Measurements from ENCODE around the gene LMAN2. TPM values are rescaled to one million over a fixed set of nuclear protein-coding genes. Genes with fewer than 3 reads are reported as not detected.
A peak's percentile ranks its signal among the peaks of the same experiment; 100 is the strongest.

The LMAN2 gene
- polyA plus RNA-seq, 1 donor (not counting 4 experiments of a cell fraction or from before 2014, with no cell fraction given), result 105 TPM

GRCh38 chr5:177365845-177366527 lies 14.5 kb upstream of the LMAN2 start:
- H3K36me3 ChIP-seq (ENCODE audit: control insufficient read depth in 2 of 2, extremely low read depth in 1 of 2, insufficient read depth in 2 of 2, low read length in 2 of 2), result peaks cover 0 to 19% of the 10 kb centered on the region in 2 experiments
- DNase-seq (ENCODE audit: low read depth, low spot score) (no peak), FAIRE-seq (no peak)
- H3K4me2 ChIP-seq (ENCODE audit: control insufficient read depth, extremely low read depth, insufficient read depth, low read depth, low read length), result no peak overlapping the region
- dilution Hi-C loops (cut with MboI; ENCODE audit: extremely low pct_ligation_motif_present, low sequenced_read_pairs), result no loop called here
- no peaks in the 10 kb centered on the region for H3K9me3 ChIP-seq (ENCODE audit: control insufficient read depth, low read depth, low read length)
- no peaks in the 10 kb centered on the region for H3K79me2 ChIP-seq (ENCODE audit: control insufficient read depth, insufficient read depth, low read length)
- no peak for TF ChIP-seq CTCF (optimal IDR thresholded peaks at IDR 0.05 in 1 of 3, IDR thresholded peaks at IDR 0.05 in 1 of 3, conservative IDR thresholded peaks at IDR 0.05 in 1 of 3; ENCODE audit: extremely low read depth in 1 of 3, insufficient read depth in 2 of 3, low read length in 3 of 3)
- no peak for TF ChIP-seq EZH2 (IDR thresholded peaks at IDR 0.05; ENCODE audit: low read length)
- no peak overlapping the region for H2AFZ ChIP-seq (ENCODE audit: control insufficient read depth, low read length)
- H3K27ac ChIP-seq (ENCODE audit: control insufficient read depth, insufficient read depth, low read length), result no peak overlapping the region
- H3K9ac ChIP-seq (ENCODE audit: control insufficient read depth, extremely low read depth, insufficient read depth, low read length), result peak overlapping the region; percentile 54
- H3K9me1 ChIP-seq (ENCODE audit: control insufficient read depth, extremely low read depth, insufficient read depth, low read length), result no peaks in the 10 kb centered on the region
- H3K4me3 ChIP-seq (ENCODE audit: control insufficient read depth in 2 of 3, extremely low read depth in 1 of 3, insufficient read depth in 2 of 3, low read depth in 1 of 3, low read length in 3 of 3), result no peak overlapping the region
- H4K20me1 ChIP-seq (ENCODE audit: control insufficient read depth, extremely low read depth, insufficient read depth, low read length), result no peaks in the 10 kb centered on the region
- H3K4me1 ChIP-seq (ENCODE audit: control insufficient read depth, extremely low read depth, insufficient read depth, low read length), result peaks cover 42% of the 10 kb centered on the region
- H3K27me3 ChIP-seq (ENCODE audit: control insufficient read depth, extremely low read depth, insufficient read depth, low read length), result no peaks in the 10 kb centered on the region

GRCh38 chr5:177364159-177364962 lies 12.9 kb upstream of the LMAN2 start:
- dilution Hi-C loops (cut with MboI; ENCODE audit: extremely low pct_ligation_motif_present, low sequenced_read_pairs), result no loop called here

More at GRCh38 chr5:177364159-177364962, 12.9 kb upstream of the LMAN2 start:
- Histone ChIP-seq H3K9me1 (ENCODE audit: control insufficient read depth, extremely low read depth, insufficient read depth, low read length) (no peaks in the 10 kb centered on the region), H4K20me1 (ENCODE audit: control insufficient read depth, extremely low read depth, insufficient read depth, low read length) (no peaks in the 10 kb centered on the region), H2AFZ (ENCODE audit: control insufficient read depth, low read length) (no peak overlapping the region), H3K79me2 (ENCODE audit: control insufficient read depth, insufficient read depth, low read length) (no peaks in the 10 kb centered on the region), H3K4me1 (ENCODE audit: control insufficient read depth, extremely low read depth, insufficient read depth, low read length) (peaks cover 42% of the 10 kb centered on the region), H3K9ac (ENCODE audit: control insufficient read depth, extremely low read depth, insufficient read depth, low read length) (no peak overlapping the region), H3K27ac (ENCODE audit: control insufficient read depth, insufficient read depth, low read length) (no peak overlapping the region), H3K27me3 (ENCODE audit: control insufficient read depth, extremely low read depth, insufficient read depth, low read length) (no peaks in the 10 kb centered on the region), H3K9me3 (ENCODE audit: control insufficient read depth, low read depth, low read length) (no peaks in the 10 kb centered on the region), H3K4me2 (ENCODE audit: control insufficient read depth, extremely low read depth, insufficient read depth, low read depth, low read length) (no peak overlapping the region), H3K36me3 (ENCODE audit: control insufficient read depth in 2 of 2, extremely low read depth in 1 of 2, insufficient read depth in 2 of 2, low read length in 2 of 2) (peaks cover 0 to 15% of the 10 kb centered on the region in 2 experiments), H3K4me3 (ENCODE audit: control insufficient read depth in 2 of 3, extremely low read depth in 1 of 3, insufficient read depth in 2 of 3, low read depth in 1 of 3, low read length in 3 of 3) (no peak overlapping the region)
- no peak for TF ChIP-seq CTCF (optimal IDR thresholded peaks at IDR 0.05 in 1 of 3, IDR thresholded peaks at IDR 0.05 in 1 of 3, conservative IDR thresholded peaks at IDR 0.05 in 1 of 3; ENCODE audit: extremely low read depth in 1 of 3, insufficient read depth in 2 of 3, low read length in 3 of 3)
- TF ChIP-seq EZH2 (IDR thresholded peaks at IDR 0.05; ENCODE audit: low read length), result no peak
- DNase-seq (ENCODE audit: low read depth, low spot score) (no peak), FAIRE-seq (no peak)
